GM18951 (cell line): ENCODE data around the gene GPR148.

Experiments
- POLR2A ChIP-seq: IDR thresholded peaks from 4 replicates; pipeline ENCODE4 v1.6.1; 2011; ENCODE audit warnings: mild to moderate bottlenecking; ENCODE audit not compliant: insufficient read length, insufficient read depth; ENCODE audit errors: extremely low read depth
- in situ Hi-C: fragments of 300-500 bp; cut with MboI; formaldehyde crosslinking; loops from one replicate; pipeline ENCODE4 v1.12.0; 2022; ENCODE audit warnings: low sequenced_read_pairs, mixed read lengths, inconsistent platforms; ENCODE audit not compliant: unreplicated experiment

GPR148 gene

GRCh38 chr2:130769343-130769907 lies 40.6 kb downstream of the GPR148 start:
- no peak for TF ChIP-seq POLR2A
- in situ Hi-C loops = no loop called here

GRCh38 chr2:130776550-130776949 lies 47.7 kb downstream of the GPR148 start:
- TF ChIP-seq POLR2A = no peak
- in situ Hi-C loops = no loop called here

- no peak for TF ChIP-seq POLR2A
- in situ Hi-C loops = no loop called here
These were observed 49.9 kb downstream of the GPR148 start for GRCh38 chr2:130778781-130779180.
